ENCODE measurements around the gene XAGE3. TPM values are rescaled to one million over a fixed set of nuclear protein-coding genes. Genes with fewer than 3 reads are reported as not detected.
"Not testable (repeated sequence)": the region's sequence is repeated elsewhere in the genome, so short reads cannot be mapped to it uniquely, and the experiment has no call there.

XAGE3 gene
- total RNA-seq (not detected in 2 replicates), polyA plus RNA-seq (not detected in 2 replicates), polyA minus RNA-seq (ENCODE audit: low replicate concordance) (not detected in 2 replicates)
- polyA plus RNA-seq (2012): not detected in 2 replicates

GRCh38 chrX:52867610-52868348, at the start of gene XAGE3:
TSS of gene XAGE3 (minus strand) at chrX:52868083. CDS start at chrX:52867133, 950 bp downstream.
- Histone ChIP-seq H2AFZ (ENCODE audit: low read length) (no peak within 1 kb of the TSS), H4K20me1 (ENCODE audit: control insufficient read depth, extremely low read depth, insufficient read depth, low read length) (no peaks in the 10 kb centered on the region), H3K27ac (ENCODE audit: insufficient read depth, low read length) (no peak within 1 kb of the TSS), H3K27me3 (ENCODE audit: control insufficient read depth, insufficient read depth, low read length) (no peaks in the 10 kb centered on the region), H3K4me3 (replicated peaks in 1 of 4; ENCODE audit: control extremely low read depth in 1 of 4, insufficient read depth in 1 of 4, low read depth in 3 of 4, low read length in 4 of 4) (no peak within 1 kb of the TSS), H3K4me1 (ENCODE audit: control insufficient read depth, extremely low read depth, insufficient read depth, low read length) (no peaks in the 10 kb centered on the region), H3K79me2 (ENCODE audit: control insufficient read depth, insufficient read depth, low read length) (no peaks in the 10 kb centered on the region), H3K36me3 (ENCODE audit: control insufficient read depth, insufficient read depth, low read length) (no peaks in the 10 kb centered on the region), H3K9me3 (ENCODE audit: control insufficient read depth, insufficient read depth, low read depth, low read length) (no peaks in the 10 kb centered on the region), H3K4me2 (ENCODE audit: extremely low read depth, insufficient read depth, low read length) (no peak within 1 kb of the TSS), H3K9ac (ENCODE audit: insufficient read depth, low read length) (no peak within 1 kb of the TSS)
- DNase-seq (ENCODE audit: low read depth in 2 of 2): no peak
- no peak for TF ChIP-seq EZH2 (IDR thresholded peaks at IDR 0.05; ENCODE audit: low read length, missing control alignments)
- no peak for TF ChIP-seq CTCF (conservative IDR thresholded peaks at IDR 0.05 in 1 of 2, IDR thresholded peaks at IDR 0.05 in 1 of 2; ENCODE audit: low read depth in 1 of 2, low read length in 2 of 2)

GRCh38 chrX:52914704-52915103, 46.8 kb upstream of the XAGE3 start:
- not testable (repeated sequence) for H3K4me3 ChIP-seq (replicated peaks in 1 of 4; ENCODE audit: control extremely low read depth in 1 of 4, insufficient read depth in 1 of 4, low read depth in 3 of 4, low read length in 4 of 4); H3K4me1 ChIP-seq (ENCODE audit: control insufficient read depth, extremely low read depth, insufficient read depth, low read length); H3K36me3 ChIP-seq (ENCODE audit: control insufficient read depth, insufficient read depth, low read length); H3K27ac ChIP-seq (ENCODE audit: insufficient read depth, low read length); H3K27me3 ChIP-seq (ENCODE audit: control insufficient read depth, insufficient read depth, low read length); H4K20me1 ChIP-seq (ENCODE audit: control insufficient read depth, extremely low read depth, insufficient read depth, low read length); H2AFZ ChIP-seq (ENCODE audit: low read length); H3K4me2 ChIP-seq (ENCODE audit: extremely low read depth, insufficient read depth, low read length); H3K9ac ChIP-seq (ENCODE audit: insufficient read depth, low read length); H3K9me3 ChIP-seq (ENCODE audit: control insufficient read depth, insufficient read depth, low read depth, low read length); DNase-seq (ENCODE audit: low read depth in 2 of 2); H3K79me2 ChIP-seq (ENCODE audit: control insufficient read depth, insufficient read depth, low read length)

- not testable (repeated sequence) for H3K9me3 ChIP-seq (ENCODE audit: control insufficient read depth, insufficient read depth, low read depth, low read length); H4K20me1 ChIP-seq (ENCODE audit: control insufficient read depth, extremely low read depth, insufficient read depth, low read length); H3K27me3 ChIP-seq (ENCODE audit: control insufficient read depth, insufficient read depth, low read length); H2AFZ ChIP-seq (ENCODE audit: low read length); H3K27ac ChIP-seq (ENCODE audit: insufficient read depth, low read length); H3K4me2 ChIP-seq (ENCODE audit: extremely low read depth, insufficient read depth, low read length); H3K9ac ChIP-seq (ENCODE audit: insufficient read depth, low read length); H3K79me2 ChIP-seq (ENCODE audit: control insufficient read depth, insufficient read depth, low read length); H3K4me3 ChIP-seq (replicated peaks in 1 of 4; ENCODE audit: control extremely low read depth in 1 of 4, insufficient read depth in 1 of 4, low read depth in 3 of 4, low read length in 4 of 4); H3K36me3 ChIP-seq (ENCODE audit: control insufficient read depth, insufficient read depth, low read length); H3K4me1 ChIP-seq (ENCODE audit: control insufficient read depth, extremely low read depth, insufficient read depth, low read length); DNase-seq (ENCODE audit: low read depth in 2 of 2)
These were observed 45.8 kb upstream of the XAGE3 start for GRCh38 chrX:52913681-52914080.

- not testable (repeated sequence) for H3K27me3 ChIP-seq (ENCODE audit: control insufficient read depth, insufficient read depth, low read length); H3K27ac ChIP-seq (ENCODE audit: insufficient read depth, low read length); H2AFZ ChIP-seq (ENCODE audit: low read length); H3K9ac ChIP-seq (ENCODE audit: insufficient read depth, low read length); H3K9me3 ChIP-seq (ENCODE audit: control insufficient read depth, insufficient read depth, low read depth, low read length); H4K20me1 ChIP-seq (ENCODE audit: control insufficient read depth, extremely low read depth, insufficient read depth, low read length); DNase-seq (ENCODE audit: low read depth in 2 of 2); H3K79me2 ChIP-seq (ENCODE audit: control insufficient read depth, insufficient read depth, low read length); H3K4me1 ChIP-seq (ENCODE audit: control insufficient read depth, extremely low read depth, insufficient read depth, low read length); H3K4me2 ChIP-seq (ENCODE audit: extremely low read depth, insufficient read depth, low read length); H3K4me3 ChIP-seq (replicated peaks in 1 of 4; ENCODE audit: control extremely low read depth in 1 of 4, insufficient read depth in 1 of 4, low read depth in 3 of 4, low read length in 4 of 4); H3K36me3 ChIP-seq (ENCODE audit: control insufficient read depth, insufficient read depth, low read length)
These were observed 41.6 kb upstream of the XAGE3 start for GRCh38 chrX:52909313-52909969.

- H3K27ac ChIP-seq (ENCODE audit: insufficient read depth, low read length); H3K4me1 ChIP-seq (ENCODE audit: control insufficient read depth, extremely low read depth, insufficient read depth, low read length); H3K9ac ChIP-seq (ENCODE audit: insufficient read depth, low read length); DNase-seq (ENCODE audit: low read depth in 2 of 2); H3K4me2 ChIP-seq (ENCODE audit: extremely low read depth, insufficient read depth, low read length); H2AFZ ChIP-seq (ENCODE audit: low read length); H3K9me3 ChIP-seq (ENCODE audit: control insufficient read depth, insufficient read depth, low read depth, low read length); H3K36me3 ChIP-seq (ENCODE audit: control insufficient read depth, insufficient read depth, low read length); H3K27me3 ChIP-seq (ENCODE audit: control insufficient read depth, insufficient read depth, low read length); H4K20me1 ChIP-seq (ENCODE audit: control insufficient read depth, extremely low read depth, insufficient read depth, low read length); H3K4me3 ChIP-seq (replicated peaks in 1 of 4; ENCODE audit: control extremely low read depth in 1 of 4, insufficient read depth in 1 of 4, low read depth in 3 of 4, low read length in 4 of 4); H3K79me2 ChIP-seq (ENCODE audit: control insufficient read depth, insufficient read depth, low read length): not testable (repeated sequence)
These were observed 40.0 kb upstream of the XAGE3 start for GRCh38 chrX:52907900-52908299.

GRCh38 chrX:52907137-52907536, 39.3 kb upstream of the XAGE3 start:
- not testable (repeated sequence) for H3K79me2 ChIP-seq (ENCODE audit: control insufficient read depth, insufficient read depth, low read length); H3K9me3 ChIP-seq (ENCODE audit: control insufficient read depth, insufficient read depth, low read depth, low read length); H3K4me2 ChIP-seq (ENCODE audit: extremely low read depth, insufficient read depth, low read length); H3K27ac ChIP-seq (ENCODE audit: insufficient read depth, low read length); DNase-seq (ENCODE audit: low read depth in 2 of 2); H3K4me1 ChIP-seq (ENCODE audit: control insufficient read depth, extremely low read depth, insufficient read depth, low read length); H3K36me3 ChIP-seq (ENCODE audit: control insufficient read depth, insufficient read depth, low read length); H3K4me3 ChIP-seq (replicated peaks in 1 of 4; ENCODE audit: control extremely low read depth in 1 of 4, insufficient read depth in 1 of 4, low read depth in 3 of 4, low read length in 4 of 4); H3K27me3 ChIP-seq (ENCODE audit: control insufficient read depth, insufficient read depth, low read length); H2AFZ ChIP-seq (ENCODE audit: low read length); H4K20me1 ChIP-seq (ENCODE audit: control insufficient read depth, extremely low read depth, insufficient read depth, low read length); H3K9ac ChIP-seq (ENCODE audit: insufficient read depth, low read length)
